Activated naive CD4-positive, alpha-beta T cell treated with anti-CD3 and anti-CD28 coated beads, Interleukin-2, amount 50 U/mL, for 16 hours (primary cell): ENCODE data around the gene CYLD.

Experiments
- DNase-seq: peaks from one replicate; pipeline ENCODE4 v3.0.0-alpha.2; 2020

The CYLD gene

DNA sequence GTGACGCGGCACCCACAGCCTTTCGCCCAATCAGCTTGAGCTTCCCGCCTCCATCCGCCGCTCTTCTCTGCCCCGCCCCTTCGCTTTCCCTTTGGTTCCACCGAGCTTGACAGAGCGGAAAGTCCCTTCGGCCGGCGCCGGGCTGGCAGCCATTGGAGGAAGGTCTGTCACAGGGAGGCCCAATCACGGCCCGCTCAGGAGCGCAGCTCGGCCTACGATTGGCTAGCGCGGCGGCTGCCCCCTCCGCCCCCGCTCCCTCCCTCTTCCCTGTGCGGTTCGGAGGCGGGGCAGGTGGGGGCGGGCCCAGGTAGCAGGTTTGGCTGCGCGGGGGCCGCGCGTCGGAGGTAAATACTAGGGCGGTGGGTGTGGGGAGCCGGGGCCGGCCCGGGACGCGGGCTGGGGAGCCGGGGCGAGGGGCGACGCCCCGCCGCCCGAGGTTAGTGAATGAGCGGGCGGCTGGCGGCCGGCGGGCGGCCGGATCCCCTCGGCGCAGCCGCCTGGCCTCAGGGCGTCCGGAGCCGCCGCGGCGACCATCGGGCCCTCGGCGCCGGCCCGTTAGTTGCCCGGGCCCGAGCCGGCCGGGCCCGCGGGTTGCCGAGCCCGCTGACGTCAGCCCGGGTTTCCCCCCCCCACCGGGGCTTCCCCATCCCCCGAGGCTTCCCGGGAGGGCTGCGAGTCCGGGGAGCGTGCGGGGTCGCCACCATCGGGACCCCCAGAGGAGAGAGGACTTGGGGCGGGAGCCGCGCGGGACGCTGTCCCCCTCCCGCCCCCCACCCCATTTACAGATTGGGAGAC is at the start of gene CYLD:
Gene CYLD, plus strand, starts transcription at position 306 of the 795 bp plus-strand sequence. CDS start 7,613 bp downstream, outside the sequence.
- DNase-seq = peak; percentile 100

GRCh38 chr16:50692644-50692998 is 49.3 kb upstream of the CYLD start:
- no peak for DNase-seq

- peak; percentile 48 for DNase-seq
Observed at GRCh38 chr16:50692999-50693781, 48.7 kb upstream of the CYLD start, which contains the start of gene NOD2. TSS of gene NOD2 (plus strand) at chr16:50693606. CDS start at chr16:50699496, 5,890 bp downstream.

DNA sequence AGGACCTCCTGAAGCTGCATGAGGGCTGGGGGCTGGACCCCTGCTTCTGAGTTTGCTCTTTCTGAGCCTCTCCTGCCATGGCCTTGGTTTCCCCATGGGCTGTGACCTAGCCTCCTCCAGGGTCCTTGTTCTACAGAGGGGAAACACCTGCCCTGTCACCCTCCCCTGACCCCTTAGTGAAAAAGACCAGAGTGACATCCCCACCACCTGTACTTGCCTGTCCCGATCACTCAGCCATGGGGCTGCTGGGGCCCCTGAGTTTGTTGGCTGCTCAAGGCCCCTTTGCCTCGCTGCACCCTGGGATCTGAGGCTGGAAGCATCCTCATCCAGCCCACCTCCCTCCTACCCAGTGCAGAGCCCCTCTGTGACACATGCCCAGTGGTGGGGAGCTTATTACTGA is 47.7 kb upstream of the CYLD start:
- no peak for DNase-seq

GRCh38 chr16:50695017-50696000 is 46.6 kb upstream of the CYLD start:
- no peak for DNase-seq

GRCh38 chr16:50696126-50696525 is 45.8 kb upstream of the CYLD start:
- no peak for DNase-seq

DNA sequence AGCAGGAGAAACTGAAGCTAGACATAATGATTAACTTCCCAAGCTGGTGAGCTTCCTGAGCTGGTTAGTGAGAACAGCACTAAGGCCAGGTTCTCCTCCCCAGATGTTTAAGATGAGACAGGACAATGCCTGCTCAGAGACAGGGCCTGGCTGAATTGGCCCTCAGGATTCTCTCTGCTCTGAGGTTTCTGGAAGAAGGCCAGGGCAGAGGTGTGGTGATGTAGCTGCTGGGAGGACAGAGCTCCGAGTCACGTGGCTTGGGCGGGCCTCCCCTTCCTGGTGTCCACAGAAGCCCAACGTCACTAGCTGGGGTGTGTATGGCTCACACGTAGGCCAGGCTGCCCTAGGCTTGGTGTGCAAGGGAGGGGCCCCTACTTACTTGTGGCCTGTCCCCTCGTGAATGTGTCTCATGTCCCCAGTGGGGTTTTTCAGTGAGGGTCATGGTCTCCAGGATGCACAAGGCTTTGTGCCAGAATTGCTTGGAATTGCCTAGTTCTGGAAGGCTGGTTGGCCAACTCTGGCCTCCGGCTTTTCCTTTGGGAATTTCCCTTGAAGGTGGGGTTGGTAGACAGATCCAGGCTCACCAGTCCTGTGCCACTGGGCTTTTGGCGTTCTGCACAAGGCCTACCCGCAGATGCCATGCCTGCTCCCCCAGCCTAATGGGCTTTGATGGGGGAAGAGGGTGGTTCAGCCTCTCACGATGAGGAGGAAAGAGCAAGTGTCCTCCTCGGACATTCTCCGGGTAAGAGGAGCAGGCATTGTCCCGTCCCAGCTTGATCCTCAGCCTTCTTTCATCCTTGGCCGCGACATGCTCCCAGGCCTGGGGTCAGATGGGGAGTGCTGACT is 45.1 kb upstream of the CYLD start:
- no peak for DNase-seq

GRCh38 chr16:50697421-50697715 is 44.5 kb upstream of the CYLD start:
- no peak for DNase-seq

- no peak for DNase-seq
Observed at GRCh38 chr16:50697881-50698767, 43.8 kb upstream of the CYLD start.

- peak; percentile 50 for DNase-seq
Observed at GRCh38 chr16:50699326-50700159, 42.3 kb upstream of the CYLD start.

DNA sequence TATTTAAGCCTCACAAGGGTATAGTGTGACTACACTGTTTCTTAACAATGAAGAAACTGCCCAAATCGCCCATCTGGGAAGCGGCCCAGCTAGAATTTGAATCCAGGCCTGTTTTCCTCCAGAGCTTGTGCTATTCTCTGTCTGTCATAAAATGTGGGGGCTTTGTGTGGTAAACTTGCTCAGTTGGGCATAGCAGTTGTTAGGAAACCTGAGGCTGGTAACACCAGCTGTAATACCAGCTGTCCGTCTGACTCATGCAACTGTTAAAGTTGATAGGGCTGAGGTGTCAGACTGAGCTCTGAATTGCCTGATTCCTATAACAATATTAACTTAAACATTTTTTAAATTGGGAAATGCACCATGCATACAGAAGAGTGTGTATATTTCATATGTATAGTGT is 39.2 kb upstream of the CYLD start:
- no peak for DNase-seq

DNA sequence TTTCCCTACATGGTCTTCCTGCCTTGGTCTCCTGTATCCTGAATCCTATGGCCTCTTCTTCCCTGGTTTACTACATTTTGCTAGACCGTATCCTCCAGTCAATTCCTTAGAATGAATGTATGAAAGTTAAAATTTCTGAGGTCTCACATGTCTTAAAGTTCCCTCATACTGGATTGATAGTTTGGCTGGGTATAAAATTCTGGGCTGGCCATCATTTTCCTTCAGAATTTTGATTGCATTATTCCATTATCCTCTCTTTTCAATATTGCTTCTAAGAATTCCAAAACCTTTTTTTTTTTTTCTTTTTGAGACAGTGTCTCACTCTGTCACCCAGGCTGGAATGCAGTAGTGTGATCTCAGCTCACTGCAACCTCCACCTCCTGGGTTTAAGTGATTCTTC is 37.6 kb upstream of the CYLD start:
- DNase-seq = no peak

GRCh38 chr16:50705436-50706110 is 36.3 kb upstream of the CYLD start:
- no peak for DNase-seq

- DNase-seq = no peak
Observed at GRCh38 chr16:50706250-50706649, 35.6 kb upstream of the CYLD start.

DNA sequence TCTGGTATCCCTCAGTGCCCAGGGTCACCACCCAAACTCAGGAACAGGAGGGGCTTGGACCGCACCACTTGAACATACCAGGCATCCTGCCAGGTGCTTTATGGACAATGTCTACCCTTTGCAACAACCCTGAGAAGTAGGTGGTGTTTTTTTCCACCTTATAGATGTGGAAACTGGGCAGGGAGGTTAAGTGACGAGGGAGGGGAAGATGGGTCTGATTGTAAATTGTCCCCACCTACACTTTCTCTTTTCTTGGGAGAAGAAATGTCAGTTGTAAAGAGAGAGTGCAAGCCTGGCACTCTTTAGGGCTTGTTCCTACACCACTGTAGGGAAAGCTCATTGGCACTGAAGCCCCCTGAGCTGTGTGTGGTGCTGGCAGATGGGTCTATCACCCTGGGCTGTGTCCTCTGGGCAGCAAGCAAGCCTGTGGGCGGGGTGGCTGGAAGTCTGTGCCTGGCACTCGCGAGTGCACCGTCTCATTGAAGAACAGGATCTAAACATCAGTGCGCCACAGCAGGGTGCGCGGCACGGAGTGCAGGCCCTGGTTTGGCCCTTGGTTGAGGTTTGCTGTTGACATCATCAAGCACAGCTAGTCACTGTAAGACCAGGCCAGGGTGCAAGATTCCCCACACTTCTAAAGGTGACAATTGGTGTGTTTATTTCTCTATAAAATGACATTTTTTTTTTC is 33.4 kb upstream of the CYLD start:
- DNase-seq = no peak

DNA sequence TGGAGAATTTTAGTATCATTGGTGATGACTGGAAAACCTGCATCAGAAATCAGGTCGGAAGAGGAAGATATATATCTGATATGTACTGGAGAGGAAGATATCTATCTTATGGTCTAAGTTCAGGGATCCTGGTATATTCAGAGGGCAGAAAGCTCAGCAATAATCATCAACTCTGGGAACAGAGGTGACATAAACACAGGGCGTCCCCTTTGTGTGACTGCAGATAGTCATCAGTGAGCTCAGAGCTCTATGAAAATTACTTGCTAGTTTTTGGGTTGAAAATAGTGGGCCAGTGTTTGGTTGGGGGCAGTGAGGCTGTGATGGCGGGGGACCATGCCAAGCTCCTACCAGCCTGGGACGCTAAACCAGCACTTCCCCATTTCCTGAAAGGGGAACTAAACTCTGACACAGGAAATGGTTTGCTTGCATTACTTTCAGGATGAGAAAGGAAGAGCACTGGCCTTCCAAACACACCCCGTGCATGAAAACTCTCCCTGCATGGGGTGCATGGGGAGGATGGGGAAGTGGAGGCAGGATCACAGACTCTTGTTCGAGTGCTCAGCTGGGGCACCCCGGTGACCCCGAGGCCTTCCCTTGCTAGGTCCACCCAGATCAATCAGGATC is 32.7 kb upstream of the CYLD start:
- no peak for DNase-seq

- no peak for DNase-seq
Observed at GRCh38 chr16:50709980-50710379, 31.9 kb upstream of the CYLD start.

GRCh38 chr16:50711040-50711439 is 30.8 kb upstream of the CYLD start:
- DNase-seq = no peak
